HepG2 (cell line): ENCODE data around the gene ITGB2. TPM values are rescaled to one million over a fixed set of nuclear protein-coding genes. Genes with fewer than 3 reads are reported as not detected.
A peak's percentile ranks its signal among the peaks of the same experiment; 100 is the strongest.

Experiments
- BRD4 ChIP-seq: sonication (generic); formaldehyde crosslinking; IDR thresholded peaks from 2 replicates; pipeline ENCODE4 v1.4.0; 2020; ENCODE audit warnings: missing genetic modification reagents
- FOXC1 ChIP-seq: sonication (generic); formaldehyde crosslinking; IDR thresholded peaks from 2 replicates; pipeline ENCODE4 v1.8.0; 2022; ENCODE audit warnings: mild to moderate bottlenecking, missing genetic modification reagents, borderline replicate concordance
- KDM2A ChIP-seq: sonication (generic); formaldehyde crosslinking; IDR thresholded peaks from 2 replicates; pipeline ENCODE4 v1.4.0; 2020; ENCODE audit warnings: low read depth, missing genetic modification reagents, borderline replicate concordance
- RAD21 ChIP-seq: fragments of 450-650 bp; formaldehyde crosslinking; IDR thresholded peaks from 2 replicates; pipeline ENCODE4 v1.5.0; 2020; ENCODE audit warnings: mild to moderate bottlenecking
- ZNF552 ChIP-seq: sonication (generic); formaldehyde crosslinking; IDR thresholded peaks from 2 replicates; pipeline ENCODE4 v1.9.0; 2022; ENCODE audit warnings: missing genetic modification reagents, mild to moderate bottlenecking, borderline replicate concordance
- ZNF709 ChIP-seq: sonication (generic); formaldehyde crosslinking; IDR thresholded peaks from 2 replicates; pipeline ENCODE4 v1.5.0; 2020; ENCODE audit warnings: mild to moderate bottlenecking, missing genetic modification reagents
- polyA plus RNA-seq, 8 experiments: library from polyadenylated mRNA; depleted of rRNA in 3 of 8; stranded (reverse) in 7 of 8; unstranded in 1 of 8; fragments of >200 nt; fragmentation: Illumina TruSeq in 4 of 8; extraction: Trizol in 4 of 8; gene quantifications; 2 replicates each; pipeline versions ENCODE4 v1.2.1 to v1.2.3, GENCODE V29; 2011 to 2016; ENCODE audit warnings: low read depth in 4 of 8, missing spikeins in 1 of 8, mixed read lengths in 1 of 8; ENCODE audit not compliant: insufficient read depth in 1 of 8
- total RNA-seq, 5 experiments: library from RNA; depleted of rRNA; stranded (reverse); fragments of >200 nt; fragmentation: Illumina TruSeq; extraction: Trizol; gene quantifications; 2 replicates each; pipeline ENCODE4 v1.2.3, GENCODE V29; 2016; ENCODE audit warnings: low read depth in 1 of 5
- TF ChIP-seq, protein P1 (sequence below): IDR thresholded peaks from 2 replicates; pipeline ENCODE4 v1.6.1; 2016; ENCODE audit warnings: low read depth, missing genetic modification reagents, missing compliant biosample characterization
- TF ChIP-seq, protein P2 (sequence below): sonication (generic); formaldehyde crosslinking; IDR thresholded peaks from 2 replicates; pipeline ENCODE4 v1.5.0; 2020; ENCODE audit warnings: missing genetic modification reagents, mild to moderate bottlenecking, borderline replicate concordance
- TF ChIP-seq, protein P3 (sequence below): sonication (generic); formaldehyde crosslinking; IDR thresholded peaks from 2 replicates; pipeline ENCODE4 v1.4.0; 2020; ENCODE audit warnings: missing genetic modification reagents
- TF ChIP-seq, protein P4 (sequence below): sonication (generic); formaldehyde crosslinking; IDR thresholded peaks from 2 replicates; pipeline ENCODE4 v1.5.1; 2020; ENCODE audit warnings: missing genetic modification reagents, mild to moderate bottlenecking, borderline replicate concordance
- TF ChIP-seq, protein P5 (sequence below): sonication (generic); formaldehyde crosslinking; IDR thresholded peaks from 2 replicates; pipeline ENCODE4 v1.4.0; 2020; ENCODE audit warnings: missing genetic modification reagents
- TF ChIP-seq, protein P6 (sequence below): sonication (generic); formaldehyde crosslinking; IDR thresholded peaks from 2 replicates; pipeline ENCODE4 v1.5.1; 2020; ENCODE audit warnings: missing genetic modification reagents, mild to moderate bottlenecking, borderline replicate concordance

Gene ITGB2
- total and polyA plus RNA-seq, 2 of the 13 experiments (the other 11 are each of a cell fraction or from before 2014, with no cell fraction given): 4.2 to 18.0 TPM

DNA sequence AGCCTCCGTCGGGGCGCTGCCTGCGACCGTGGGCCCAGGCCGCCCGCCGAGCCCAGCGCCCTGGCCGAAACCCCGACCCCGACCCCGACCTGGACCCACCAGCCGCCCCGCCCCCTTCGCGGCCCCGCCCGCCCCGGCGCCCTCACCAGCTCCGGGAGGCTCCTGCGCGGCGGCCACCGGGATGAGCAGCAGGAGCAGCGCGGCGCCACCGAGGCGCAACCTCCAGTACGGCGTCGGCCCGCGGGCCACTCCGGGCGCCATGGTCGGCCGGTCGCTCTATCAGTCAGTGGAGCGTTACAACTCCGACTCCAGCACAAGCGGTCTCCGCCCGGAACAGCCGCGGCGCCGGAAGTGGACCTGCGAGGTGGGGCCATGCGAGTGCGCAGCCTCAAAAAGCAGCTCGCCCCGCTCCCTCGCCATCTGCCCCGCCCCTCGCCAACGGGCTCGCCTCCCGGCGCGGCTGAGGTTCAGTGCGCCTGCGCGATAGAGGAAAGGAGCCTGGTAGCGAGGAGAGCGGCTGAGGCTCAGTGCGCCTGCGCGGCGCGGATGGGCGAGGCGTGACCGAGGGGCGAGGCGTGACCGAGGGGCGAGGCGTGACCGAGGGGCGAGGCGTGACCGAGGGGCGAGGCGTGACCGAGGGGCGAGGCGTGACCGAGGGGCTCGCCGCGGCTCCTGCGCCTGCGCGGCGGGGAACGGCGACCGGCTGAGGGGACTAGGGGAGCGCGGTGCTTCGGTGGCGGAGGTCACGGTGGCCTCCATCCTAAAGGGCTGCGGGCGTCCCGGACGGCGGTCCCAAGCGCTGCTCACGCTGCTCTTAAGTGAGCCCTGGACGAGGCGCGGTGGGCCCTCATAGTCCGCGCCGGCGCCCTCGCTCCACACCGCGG, 47.1 kb downstream of the ITGB2 start, which contains the start of gene PTTG1IP (continued):
- TF ChIP-seq, protein P1, sequence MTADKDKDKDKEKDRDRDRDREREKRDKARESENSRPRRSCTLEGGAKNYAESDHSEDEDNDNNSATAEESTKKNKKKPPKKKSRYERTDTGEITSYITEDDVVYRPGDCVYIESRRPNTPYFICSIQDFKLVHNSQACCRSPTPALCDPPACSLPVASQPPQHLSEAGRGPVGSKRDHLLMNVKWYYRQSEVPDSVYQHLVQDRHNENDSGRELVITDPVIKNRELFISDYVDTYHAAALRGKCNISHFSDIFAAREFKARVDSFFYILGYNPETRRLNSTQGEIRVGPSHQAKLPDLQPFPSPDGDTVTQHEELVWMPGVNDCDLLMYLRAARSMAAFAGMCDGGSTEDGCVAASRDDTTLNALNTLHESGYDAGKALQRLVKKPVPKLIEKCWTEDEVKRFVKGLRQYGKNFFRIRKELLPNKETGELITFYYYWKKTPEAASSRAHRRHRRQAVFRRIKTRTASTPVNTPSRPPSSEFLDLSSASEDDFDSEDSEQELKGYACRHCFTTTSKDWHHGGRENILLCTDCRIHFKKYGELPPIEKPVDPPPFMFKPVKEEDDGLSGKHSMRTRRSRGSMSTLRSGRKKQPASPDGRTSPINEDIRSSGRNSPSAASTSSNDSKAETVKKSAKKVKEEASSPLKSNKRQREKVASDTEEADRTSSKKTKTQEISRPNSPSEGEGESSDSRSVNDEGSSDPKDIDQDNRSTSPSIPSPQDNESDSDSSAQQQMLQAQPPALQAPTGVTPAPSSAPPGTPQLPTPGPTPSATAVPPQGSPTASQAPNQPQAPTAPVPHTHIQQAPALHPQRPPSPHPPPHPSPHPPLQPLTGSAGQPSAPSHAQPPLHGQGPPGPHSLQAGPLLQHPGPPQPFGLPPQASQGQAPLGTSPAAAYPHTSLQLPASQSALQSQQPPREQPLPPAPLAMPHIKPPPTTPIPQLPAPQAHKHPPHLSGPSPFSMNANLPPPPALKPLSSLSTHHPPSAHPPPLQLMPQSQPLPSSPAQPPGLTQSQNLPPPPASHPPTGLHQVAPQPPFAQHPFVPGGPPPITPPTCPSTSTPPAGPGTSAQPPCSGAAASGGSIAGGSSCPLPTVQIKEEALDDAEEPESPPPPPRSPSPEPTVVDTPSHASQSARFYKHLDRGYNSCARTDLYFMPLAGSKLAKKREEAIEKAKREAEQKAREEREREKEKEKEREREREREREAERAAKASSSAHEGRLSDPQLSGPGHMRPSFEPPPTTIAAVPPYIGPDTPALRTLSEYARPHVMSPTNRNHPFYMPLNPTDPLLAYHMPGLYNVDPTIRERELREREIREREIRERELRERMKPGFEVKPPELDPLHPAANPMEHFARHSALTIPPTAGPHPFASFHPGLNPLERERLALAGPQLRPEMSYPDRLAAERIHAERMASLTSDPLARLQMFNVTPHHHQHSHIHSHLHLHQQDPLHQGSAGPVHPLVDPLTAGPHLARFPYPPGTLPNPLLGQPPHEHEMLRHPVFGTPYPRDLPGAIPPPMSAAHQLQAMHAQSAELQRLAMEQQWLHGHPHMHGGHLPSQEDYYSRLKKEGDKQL (CRISPR knock-in tag): peak; percentile 34; the same call in 1 of the 2 replicates
- TF ChIP-seq ZNF552 (CRISPR knock-in tag) (peak; percentile 69; the same call in 1 of the 2 replicates), BRD4 (peak; percentile 66; the same call in 1 of the 2 replicates), RAD21 (no peak), FOXC1 (CRISPR knock-in tag) (0 out of 2 replicates have a peak, but pooled peaks have one; percentile 13), ZNF709 (peak; percentile 45; the same call in 1 of the 2 replicates), KDM2A (CRISPR knock-in tag) (peak; percentile 59; the same call in 1 of the 2 replicates)
- TF ChIP-seq, protein P2, sequence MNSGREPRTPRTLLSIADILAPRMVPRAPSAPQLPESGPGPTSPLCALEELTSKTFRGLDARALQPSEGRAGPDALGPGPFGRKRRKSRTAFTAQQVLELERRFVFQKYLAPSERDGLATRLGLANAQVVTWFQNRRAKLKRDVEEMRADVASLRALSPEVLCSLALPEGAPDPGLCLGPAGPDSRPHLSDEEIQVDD (CRISPR knock-in tag): peak; percentile 48; the same call in 1 of the 2 replicates
- TF ChIP-seq, protein P3, sequence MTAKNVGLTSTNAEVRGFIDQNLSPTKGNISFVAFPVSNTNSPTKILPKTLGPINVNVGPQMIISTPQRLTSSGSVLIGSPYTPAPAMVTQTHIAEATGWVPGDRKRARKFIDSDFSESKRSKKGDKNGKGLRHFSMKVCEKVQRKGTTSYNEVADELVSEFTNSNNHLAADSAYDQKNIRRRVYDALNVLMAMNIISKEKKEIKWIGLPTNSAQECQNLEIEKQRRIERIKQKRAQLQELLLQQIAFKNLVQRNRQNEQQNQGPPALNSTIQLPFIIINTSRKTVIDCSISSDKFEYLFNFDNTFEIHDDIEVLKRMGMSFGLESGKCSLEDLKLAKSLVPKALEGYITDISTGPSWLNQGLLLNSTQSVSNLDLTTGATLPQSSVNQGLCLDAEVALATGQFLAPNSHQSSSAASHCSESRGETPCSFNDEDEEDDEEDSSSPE (CRISPR knock-in tag): peak; percentile 59; the same call in 1 of the 2 replicates
- TF ChIP-seq, protein P4, sequence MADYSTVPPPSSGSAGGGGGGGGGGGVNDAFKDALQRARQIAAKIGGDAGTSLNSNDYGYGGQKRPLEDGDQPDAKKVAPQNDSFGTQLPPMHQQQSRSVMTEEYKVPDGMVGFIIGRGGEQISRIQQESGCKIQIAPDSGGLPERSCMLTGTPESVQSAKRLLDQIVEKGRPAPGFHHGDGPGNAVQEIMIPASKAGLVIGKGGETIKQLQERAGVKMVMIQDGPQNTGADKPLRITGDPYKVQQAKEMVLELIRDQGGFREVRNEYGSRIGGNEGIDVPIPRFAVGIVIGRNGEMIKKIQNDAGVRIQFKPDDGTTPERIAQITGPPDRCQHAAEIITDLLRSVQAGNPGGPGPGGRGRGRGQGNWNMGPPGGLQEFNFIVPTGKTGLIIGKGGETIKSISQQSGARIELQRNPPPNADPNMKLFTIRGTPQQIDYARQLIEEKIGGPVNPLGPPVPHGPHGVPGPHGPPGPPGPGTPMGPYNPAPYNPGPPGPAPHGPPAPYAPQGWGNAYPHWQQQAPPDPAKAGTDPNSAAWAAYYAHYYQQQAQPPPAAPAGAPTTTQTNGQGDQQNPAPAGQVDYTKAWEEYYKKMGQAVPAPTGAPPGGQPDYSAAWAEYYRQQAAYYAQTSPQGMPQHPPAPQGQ: no peak
- TF ChIP-seq, protein P5, sequence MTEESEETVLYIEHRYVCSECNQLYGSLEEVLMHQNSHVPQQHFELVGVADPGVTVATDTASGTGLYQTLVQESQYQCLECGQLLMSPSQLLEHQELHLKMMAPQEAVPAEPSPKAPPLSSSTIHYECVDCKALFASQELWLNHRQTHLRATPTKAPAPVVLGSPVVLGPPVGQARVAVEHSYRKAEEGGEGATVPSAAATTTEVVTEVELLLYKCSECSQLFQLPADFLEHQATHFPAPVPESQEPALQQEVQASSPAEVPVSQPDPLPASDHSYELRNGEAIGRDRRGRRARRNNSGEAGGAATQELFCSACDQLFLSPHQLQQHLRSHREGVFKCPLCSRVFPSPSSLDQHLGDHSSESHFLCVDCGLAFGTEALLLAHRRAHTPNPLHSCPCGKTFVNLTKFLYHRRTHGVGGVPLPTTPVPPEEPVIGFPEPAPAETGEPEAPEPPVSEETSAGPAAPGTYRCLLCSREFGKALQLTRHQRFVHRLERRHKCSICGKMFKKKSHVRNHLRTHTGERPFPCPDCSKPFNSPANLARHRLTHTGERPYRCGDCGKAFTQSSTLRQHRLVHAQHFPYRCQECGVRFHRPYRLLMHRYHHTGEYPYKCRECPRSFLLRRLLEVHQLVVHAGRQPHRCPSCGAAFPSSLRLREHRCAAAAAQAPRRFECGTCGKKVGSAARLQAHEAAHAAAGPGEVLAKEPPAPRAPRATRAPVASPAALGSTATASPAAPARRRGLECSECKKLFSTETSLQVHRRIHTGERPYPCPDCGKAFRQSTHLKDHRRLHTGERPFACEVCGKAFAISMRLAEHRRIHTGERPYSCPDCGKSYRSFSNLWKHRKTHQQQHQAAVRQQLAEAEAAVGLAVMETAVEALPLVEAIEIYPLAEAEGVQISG (CRISPR knock-in tag): peak; percentile 54
- TF ChIP-seq, protein P6, sequence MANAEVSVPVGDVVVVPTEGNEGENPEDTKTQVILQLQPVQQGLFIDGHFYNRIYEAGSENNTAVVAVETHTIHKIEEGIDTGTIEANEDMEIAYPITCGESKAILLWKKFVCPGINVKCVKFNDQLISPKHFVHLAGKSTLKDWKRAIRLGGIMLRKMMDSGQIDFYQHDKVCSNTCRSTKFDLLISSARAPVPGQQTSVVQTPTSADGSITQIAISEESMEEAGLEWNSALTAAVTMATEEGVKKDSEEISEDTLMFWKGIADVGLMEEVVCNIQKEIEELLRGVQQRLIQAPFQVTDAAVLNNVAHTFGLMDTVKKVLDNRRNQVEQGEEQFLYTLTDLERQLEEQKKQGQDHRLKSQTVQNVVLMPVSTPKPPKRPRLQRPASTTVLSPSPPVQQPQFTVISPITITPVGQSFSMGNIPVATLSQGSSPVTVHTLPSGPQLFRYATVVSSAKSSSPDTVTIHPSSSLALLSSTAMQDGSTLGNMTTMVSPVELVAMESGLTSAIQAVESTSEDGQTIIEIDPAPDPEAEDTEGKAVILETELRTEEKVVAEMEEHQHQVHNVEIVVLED (CRISPR knock-in tag): peak; percentile 40; the same call in 1 of the 2 replicates
